OCI-LY3 (cell line): ENCODE results near the gene TRIM43.
"Not testable (repeated sequence)": the region's sequence is repeated elsewhere in the genome, so short reads cannot be mapped to it uniquely, and the experiment has no call there.

Source experiments
- EZH2phosphoT487 ChIP-seq: fragments of 200-600 bp; shearing (Covaris generic); IDR thresholded peaks from 2 replicates; pipeline ENCODE4 v1.6.1; 2018; ENCODE audit warnings: antibody characterized with exemption, mixed run types, low read depth
- TF ChIP-seq, protein P1 (sequence below): fragments of 200-600, 300-600 bp; sonication (generic); IDR thresholded peaks from 2 replicates; pipeline ENCODE4 v1.5.1; 2014; ENCODE audit warnings: antibody characterized with exemption, low read length, low read depth

DNA sequence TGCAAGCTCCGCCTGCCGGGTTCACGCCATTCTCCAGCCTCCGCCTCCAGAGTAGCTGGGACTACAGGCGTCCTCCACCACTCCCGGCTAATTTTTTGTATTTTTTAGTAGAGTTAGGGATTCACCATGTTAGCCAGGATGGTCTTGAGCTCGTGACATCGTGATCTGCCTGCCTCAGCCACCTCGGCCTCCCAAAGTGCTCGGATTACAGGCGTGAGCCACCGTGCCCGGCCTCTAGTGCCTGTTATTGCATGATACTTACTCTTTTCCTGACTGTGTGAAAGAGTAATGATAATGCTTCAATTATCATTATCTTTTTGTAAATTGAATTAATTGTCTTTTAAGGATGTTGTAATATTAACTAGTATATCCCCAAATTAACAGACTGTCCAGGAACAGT lies 1.2 kb downstream of the TRIM43 start:
- TF ChIP-seq, protein P1, sequence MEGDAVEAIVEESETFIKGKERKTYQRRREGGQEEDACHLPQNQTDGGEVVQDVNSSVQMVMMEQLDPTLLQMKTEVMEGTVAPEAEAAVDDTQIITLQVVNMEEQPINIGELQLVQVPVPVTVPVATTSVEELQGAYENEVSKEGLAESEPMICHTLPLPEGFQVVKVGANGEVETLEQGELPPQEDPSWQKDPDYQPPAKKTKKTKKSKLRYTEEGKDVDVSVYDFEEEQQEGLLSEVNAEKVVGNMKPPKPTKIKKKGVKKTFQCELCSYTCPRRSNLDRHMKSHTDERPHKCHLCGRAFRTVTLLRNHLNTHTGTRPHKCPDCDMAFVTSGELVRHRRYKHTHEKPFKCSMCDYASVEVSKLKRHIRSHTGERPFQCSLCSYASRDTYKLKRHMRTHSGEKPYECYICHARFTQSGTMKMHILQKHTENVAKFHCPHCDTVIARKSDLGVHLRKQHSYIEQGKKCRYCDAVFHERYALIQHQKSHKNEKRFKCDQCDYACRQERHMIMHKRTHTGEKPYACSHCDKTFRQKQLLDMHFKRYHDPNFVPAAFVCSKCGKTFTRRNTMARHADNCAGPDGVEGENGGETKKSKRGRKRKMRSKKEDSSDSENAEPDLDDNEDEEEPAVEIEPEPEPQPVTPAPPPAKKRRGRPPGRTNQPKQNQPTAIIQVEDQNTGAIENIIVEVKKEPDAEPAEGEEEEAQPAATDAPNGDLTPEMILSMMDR: not testable (repeated sequence)
- TF ChIP-seq EZH2phosphoT487: not testable (repeated sequence)
